Gastrocnemius medialis (tissue), 4 donors: ENCODE data around the gene DHX15. TPM values are rescaled to one million over a fixed set of nuclear protein-coding genes. Genes with fewer than 3 reads are reported as not detected.

ENCODE experiments used
- ATAC-seq, 2 donors: fragments of 150-250 bp; one replicate each; pipeline ENCODE4 v1.9.1; 2016
- DNase-seq, 2 donors: peaks; one replicate each; pipeline ENCODE4 v3.0.0-alpha.2; 2019
- H3K27ac ChIP-seq, 4 donors: fragments of 200-600 bp; sonication (generic); 1 replicate in 1 of 4; 2 replicates in 3 of 4; pipeline ENCODE4 v1.5.1; 2016 to 2018; ENCODE audit warnings: mild to moderate bottlenecking in 2 of 4, moderate library complexity in 1 of 4
- H3K27me3 ChIP-seq, 3 donors: fragments of 200-600 bp; sonication (generic) in 2 of 3; 1 replicate in 1 of 3; 2 replicates in 2 of 3; pipeline versions ENCODE4 v1.5.1 to v1.6.0; 2016 to 2019; ENCODE audit warnings: mild to moderate bottlenecking in 1 of 3, moderate library complexity in 1 of 3
- H3K36me3 ChIP-seq, 2 donors: fragments of 200-600 bp; sonication (generic) in 1 of 2; one replicate each; pipeline ENCODE4 v1.5.1; 2017 to 2018
- H3K4me1 ChIP-seq, 2 donors: fragments of 200-600 bp; sonication (generic) in 1 of 2; one replicate each; pipeline ENCODE4 v1.5.1; 2016 to 2017; ENCODE audit warnings: mild to moderate bottlenecking in 2 of 2
- H3K4me3 ChIP-seq, 4 donors: fragments of 200-600 bp; sonication (generic) in 3 of 4; 1 replicate in 1 of 4; 2 replicates in 3 of 4; pipeline ENCODE4 v1.5.1; 2016 to 2019; ENCODE audit warnings: mild to moderate bottlenecking in 2 of 4
- H3K9me3 ChIP-seq, 3 donors: fragments of 200-600 bp; sonication (generic) in 2 of 3; 1 replicate in 1 of 3; 2 replicates in 2 of 3; pipeline ENCODE4 v1.5.1; 2016 to 2019
- CTCF ChIP-seq, 5 experiments: fragments of 450-650 bp in 3 of 5; fragments of 200-600 bp in 2 of 5; sonication (generic) in 2 of 5; IDR thresholded peaks in 4 of 5; conservative IDR thresholded peaks in 1 of 5; 1 replicate in 4 of 5; 2 replicates in 1 of 5; pipeline ENCODE4 v1.5.1; 2016 to 2019; ENCODE audit warnings: antibody characterized with exemption in 5 of 5, mild to moderate bottlenecking in 3 of 5, moderate library complexity in 3 of 5
- POLR2A ChIP-seq, 2 donors: fragments of 450-650 bp; IDR thresholded peaks; one replicate each; pipeline ENCODE4 v1.6.1; 2017; ENCODE audit warnings: antibody characterized with exemption in 2 of 2, mild to moderate bottlenecking in 2 of 2, moderate library complexity in 2 of 2
- in situ Hi-C, 4 donors: fragments of 200-750 bp; cut with MboI; loops; one replicate each; pipeline versions ENCODE4 v1.15.0 to v1.8.0; 2017; ENCODE audit warnings: low sequenced_read_pairs in 4 of 4
- intact Hi-C: fragments of 100-400 bp; cut with DNase I; formaldehyde crosslinking; loops from one replicate; pipeline ENCODE4 v1.15.1; 2023; ENCODE audit warnings: low total_unique reads
- total RNA-seq, 4 donors: library from RNA; depleted of rRNA; stranded (reverse); fragments of >200 nt; gene quantifications; one replicate each; pipeline versions ENCODE4 v1.1.0 to v1.2.3, GENCODE V29; 2016

DHX15 gene
- total RNA-seq, 4 donors from 2014 or later, result 50.1 to 88.1 (median 61.2) TPM

GRCh38 chr4:24578364-24578763, 6.0 kb downstream of the DHX15 start:
- H3K27me3 ChIP-seq, result no peaks in the 10 kb centered on the region
- intact Hi-C loops, result no loop called here
- H3K4me3 ChIP-seq, result no peak overlapping the region
- H3K4me1 ChIP-seq, result peaks cover 67 to 68% of the 10 kb centered on the region in 2 donors
- in situ Hi-C loops, result loop anchor here in 1 of 4 donors (25.0 kb wide), 1 partner anchor 1334 kb away; the partner anchor contains the start of gene SMIM20
- no peak for TF ChIP-seq POLR2A (IDR thresholded peaks at IDR 0.05)
- TF ChIP-seq CTCF (IDR thresholded peaks at IDR 0.05 in 4 of 5, conservative IDR thresholded peaks at IDR 0.05 in 1 of 5), result no peak
- peaks cover 0 to 23% of the 10 kb centered on the region in 2 donors for H3K36me3 ChIP-seq
- no peak overlapping the region for H3K27ac ChIP-seq
- DNase-seq (no peak), ATAC-seq (no peak)
- no peaks in the 10 kb centered on the region for H3K9me3 ChIP-seq

GRCh38 chr4:24576276-24576675, 8.1 kb downstream of the DHX15 start:
- Histone ChIP-seq H3K4me3 (no peak overlapping the region), H3K36me3 (peaks cover 0 to 28% of the 10 kb centered on the region in 2 donors), H3K9me3 (no peaks in the 10 kb centered on the region), H3K27ac (no peak overlapping the region), H3K4me1 (peaks cover 50 to 54% of the 10 kb centered on the region in 2 donors), H3K27me3 (no peaks in the 10 kb centered on the region)
- in situ Hi-C loops (loop anchor here in 1 of 4 donors (25.0 kb wide), 1 partner anchor 1336 kb away; the partner anchor contains the start of gene SMIM20), intact Hi-C loops (no loop called here)
- ATAC-seq (no peak), DNase-seq (no peak)
- no peak for TF ChIP-seq POLR2A (IDR thresholded peaks at IDR 0.05)
- TF ChIP-seq CTCF (IDR thresholded peaks at IDR 0.05 in 4 of 5, conservative IDR thresholded peaks at IDR 0.05 in 1 of 5), result no peak

DNA sequence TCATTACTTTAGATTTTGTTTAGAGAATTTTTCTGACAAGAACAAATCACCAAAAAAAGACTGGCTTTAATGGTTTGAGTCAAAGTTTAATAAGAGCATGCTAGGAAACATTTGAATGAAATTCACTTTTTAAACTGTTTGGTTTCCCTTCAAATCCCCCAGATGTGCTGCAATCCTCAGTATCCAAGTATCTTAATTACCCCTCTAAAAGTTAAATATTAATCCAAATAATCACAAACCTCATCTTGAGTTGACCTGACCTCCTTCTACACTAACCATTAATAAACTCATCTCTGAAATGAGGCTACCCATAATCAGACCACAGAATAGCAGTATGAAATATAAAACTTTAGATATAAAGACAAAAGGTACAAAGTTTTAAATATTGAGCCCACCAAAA, 10.1 kb downstream of the DHX15 start:
- in situ Hi-C loops, result no loop called here
- ATAC-seq, result no peak
- peaks cover 0 to 34% of the 10 kb centered on the region in 2 donors for H3K36me3 ChIP-seq

DNA sequence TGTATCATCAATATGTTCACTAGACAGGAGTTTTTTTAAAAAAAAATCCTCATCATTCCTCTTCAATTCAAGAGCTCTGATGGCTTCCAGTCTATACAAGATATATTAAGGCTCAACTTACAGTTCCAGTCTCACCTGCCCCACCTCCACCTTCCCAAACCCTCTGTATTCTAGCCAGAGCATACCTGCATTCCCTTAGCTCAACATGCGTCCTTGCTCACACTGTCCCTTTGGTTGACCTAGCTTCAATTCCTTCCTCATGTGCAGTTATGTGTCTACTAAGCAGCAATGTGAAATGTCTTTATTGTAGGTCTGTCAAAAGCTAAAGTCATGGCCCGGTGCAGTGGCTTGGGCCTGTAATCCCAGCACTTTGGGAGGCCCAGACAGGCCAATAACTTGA, 10.8 kb downstream of the DHX15 start:
- no peak overlapping the region for H3K4me3 ChIP-seq
- in situ Hi-C loops, result no loop called here
- H3K9me3 ChIP-seq, result no peaks in the 10 kb centered on the region
- TF ChIP-seq POLR2A (IDR thresholded peaks at IDR 0.05) (no peak), CTCF (IDR thresholded peaks at IDR 0.05 in 4 of 5, conservative IDR thresholded peaks at IDR 0.05 in 1 of 5) (no peak)
- H3K27me3 ChIP-seq, result no peaks in the 10 kb centered on the region
- peaks cover 34 to 48% of the 10 kb centered on the region in 2 donors for H3K4me1 ChIP-seq
- H3K27ac ChIP-seq, result no peak overlapping the region
- peaks cover 0 to 34% of the 10 kb centered on the region in 2 donors for H3K36me3 ChIP-seq
- intact Hi-C loops, result no loop called here
- no peak for ATAC-seq
- no peak for DNase-seq

More for the DNA sequence above, 10.1 kb downstream of the DHX15 start:
- no peak for TF ChIP-seq POLR2A (IDR thresholded peaks at IDR 0.05)
- no peak for TF ChIP-seq CTCF (IDR thresholded peaks at IDR 0.05 in 4 of 5, conservative IDR thresholded peaks at IDR 0.05 in 1 of 5)
- intact Hi-C loops, result no loop called here
- H3K9me3 ChIP-seq, result no peaks in the 10 kb centered on the region
- H3K4me1 ChIP-seq, result peaks cover 40 to 47% of the 10 kb centered on the region in 2 donors
- no peak for DNase-seq
- H3K27me3 ChIP-seq, result no peaks in the 10 kb centered on the region
- H3K4me3 ChIP-seq, result no peak overlapping the region
- no peak overlapping the region for H3K27ac ChIP-seq
